ENCODE results near the gene CDC42EP5. TPM values are rescaled to one million over a fixed set of nuclear protein-coding genes. Genes with fewer than 3 reads are reported as not detected.

Gene CDC42EP5
- total RNA-seq, 1 donor from 2014 or later = not detected

- Mint-ChIP-seq H3K9me3 (ENCODE audit: unreplicated experiment) (peaks cover 11% of the 10 kb centered on the region), H3K4me1 (ENCODE audit: low read depth, unreplicated experiment) (peaks cover 20% of the 10 kb centered on the region), H3K4me3 (ENCODE audit: unreplicated experiment) (no peak overlapping the region), H3K27me3 (ENCODE audit: unreplicated experiment) (peaks cover 12% of the 10 kb centered on the region), H3K36me3 (ENCODE audit: unreplicated experiment) (no peaks in the 10 kb centered on the region), H3K27ac (ENCODE audit: unreplicated experiment) (no peak overlapping the region)
- TF ChIP-seq, protein P1, sequence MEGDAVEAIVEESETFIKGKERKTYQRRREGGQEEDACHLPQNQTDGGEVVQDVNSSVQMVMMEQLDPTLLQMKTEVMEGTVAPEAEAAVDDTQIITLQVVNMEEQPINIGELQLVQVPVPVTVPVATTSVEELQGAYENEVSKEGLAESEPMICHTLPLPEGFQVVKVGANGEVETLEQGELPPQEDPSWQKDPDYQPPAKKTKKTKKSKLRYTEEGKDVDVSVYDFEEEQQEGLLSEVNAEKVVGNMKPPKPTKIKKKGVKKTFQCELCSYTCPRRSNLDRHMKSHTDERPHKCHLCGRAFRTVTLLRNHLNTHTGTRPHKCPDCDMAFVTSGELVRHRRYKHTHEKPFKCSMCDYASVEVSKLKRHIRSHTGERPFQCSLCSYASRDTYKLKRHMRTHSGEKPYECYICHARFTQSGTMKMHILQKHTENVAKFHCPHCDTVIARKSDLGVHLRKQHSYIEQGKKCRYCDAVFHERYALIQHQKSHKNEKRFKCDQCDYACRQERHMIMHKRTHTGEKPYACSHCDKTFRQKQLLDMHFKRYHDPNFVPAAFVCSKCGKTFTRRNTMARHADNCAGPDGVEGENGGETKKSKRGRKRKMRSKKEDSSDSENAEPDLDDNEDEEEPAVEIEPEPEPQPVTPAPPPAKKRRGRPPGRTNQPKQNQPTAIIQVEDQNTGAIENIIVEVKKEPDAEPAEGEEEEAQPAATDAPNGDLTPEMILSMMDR (IDR thresholded peaks at IDR 0.05; ENCODE audit: partially characterized antibody, unreplicated experiment) = no peak
- no peak for DNase-seq
These were observed 39.4 kb downstream of the CDC42EP5 start for GRCh38 chr19:54433697-54434096.

DNA sequence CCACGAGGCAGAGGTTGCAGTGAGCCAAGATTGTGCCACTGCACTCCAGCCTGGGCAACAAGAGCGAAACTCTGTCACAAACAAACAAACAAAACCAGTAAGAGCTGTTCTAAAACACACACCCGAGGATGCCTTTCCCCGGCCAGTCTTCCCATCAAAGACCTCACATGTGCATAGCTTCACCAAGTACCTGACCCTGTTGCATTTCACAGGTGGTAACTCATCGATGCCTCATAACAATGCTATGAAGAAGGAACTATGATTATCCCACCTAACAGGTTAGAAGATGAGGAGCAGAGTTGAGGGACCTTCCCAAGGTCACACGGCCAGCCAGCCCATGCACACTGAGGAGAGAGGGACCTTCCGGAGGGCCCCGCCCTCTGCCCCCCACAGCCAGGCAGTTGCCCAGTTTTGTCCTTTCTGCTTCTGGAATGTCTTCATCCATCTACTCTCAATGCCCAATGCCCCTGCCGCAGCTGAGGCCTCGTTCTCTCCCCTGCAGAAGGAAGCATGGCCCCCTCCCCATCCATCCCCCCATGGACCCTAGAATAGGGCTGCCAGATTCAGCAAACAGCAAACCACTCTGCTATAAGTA, 40.9 kb downstream of the CDC42EP5 start:
- TF ChIP-seq, protein P1 (IDR thresholded peaks at IDR 0.05; ENCODE audit: partially characterized antibody, unreplicated experiment) = no peak
- H3K4me3 Mint-ChIP-seq (ENCODE audit: unreplicated experiment) = no peak overlapping the region
- H3K9me3 Mint-ChIP-seq (ENCODE audit: unreplicated experiment) = peaks cover 11% of the 10 kb centered on the region
- peaks cover 16% of the 10 kb centered on the region for H3K4me1 Mint-ChIP-seq (ENCODE audit: low read depth, unreplicated experiment)
- DNase-seq = no peak
- no peaks in the 10 kb centered on the region for H3K36me3 Mint-ChIP-seq (ENCODE audit: unreplicated experiment)
- no peak overlapping the region for H3K27ac Mint-ChIP-seq (ENCODE audit: unreplicated experiment)
- H3K27me3 Mint-ChIP-seq (ENCODE audit: unreplicated experiment) = peaks cover 10% of the 10 kb centered on the region

DNA sequence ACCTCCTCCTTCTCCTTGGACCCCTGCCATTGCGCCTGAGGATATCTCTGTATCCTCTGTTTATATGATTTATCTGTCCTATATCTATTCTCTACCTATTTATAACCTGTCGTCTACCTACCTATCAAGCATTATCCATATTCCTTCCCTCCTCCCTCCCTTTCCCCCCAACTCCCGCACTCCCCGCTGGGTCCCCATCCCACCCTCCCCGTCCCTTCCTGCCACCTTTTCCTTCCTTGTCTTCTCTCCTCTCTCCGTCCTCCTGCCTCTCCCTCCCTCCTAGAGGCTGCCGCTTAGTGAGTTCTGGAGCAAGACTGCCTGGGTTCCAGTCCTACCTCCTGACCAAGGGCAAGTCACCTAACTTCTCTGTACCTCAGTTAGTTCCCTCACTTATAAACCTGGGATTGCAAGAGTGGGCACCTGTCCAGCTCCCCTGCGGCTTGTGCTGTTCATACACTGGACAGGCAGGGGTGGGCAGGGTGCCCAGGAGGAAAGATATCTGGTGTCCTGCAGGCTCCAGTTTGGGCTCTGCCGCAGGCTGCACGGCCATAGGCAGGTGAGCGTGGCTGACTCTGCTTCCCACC, 41.7 kb downstream of the CDC42EP5 start:
- no peak for DNase-seq
- H3K9me3 Mint-ChIP-seq (ENCODE audit: unreplicated experiment) = peaks cover 11% of the 10 kb centered on the region
- H3K4me3 Mint-ChIP-seq (ENCODE audit: unreplicated experiment) = peak overlapping the region; percentile 59
- no peak overlapping the region for H3K27ac Mint-ChIP-seq (ENCODE audit: unreplicated experiment)
- H3K27me3 Mint-ChIP-seq (ENCODE audit: unreplicated experiment) = peaks cover 10% of the 10 kb centered on the region
- H3K36me3 Mint-ChIP-seq (ENCODE audit: unreplicated experiment) = no peaks in the 10 kb centered on the region
- H3K4me1 Mint-ChIP-seq (ENCODE audit: low read depth, unreplicated experiment) = peaks cover 11% of the 10 kb centered on the region
- TF ChIP-seq, protein P1 (IDR thresholded peaks at IDR 0.05; ENCODE audit: partially characterized antibody, unreplicated experiment) = no peak

DNA sequence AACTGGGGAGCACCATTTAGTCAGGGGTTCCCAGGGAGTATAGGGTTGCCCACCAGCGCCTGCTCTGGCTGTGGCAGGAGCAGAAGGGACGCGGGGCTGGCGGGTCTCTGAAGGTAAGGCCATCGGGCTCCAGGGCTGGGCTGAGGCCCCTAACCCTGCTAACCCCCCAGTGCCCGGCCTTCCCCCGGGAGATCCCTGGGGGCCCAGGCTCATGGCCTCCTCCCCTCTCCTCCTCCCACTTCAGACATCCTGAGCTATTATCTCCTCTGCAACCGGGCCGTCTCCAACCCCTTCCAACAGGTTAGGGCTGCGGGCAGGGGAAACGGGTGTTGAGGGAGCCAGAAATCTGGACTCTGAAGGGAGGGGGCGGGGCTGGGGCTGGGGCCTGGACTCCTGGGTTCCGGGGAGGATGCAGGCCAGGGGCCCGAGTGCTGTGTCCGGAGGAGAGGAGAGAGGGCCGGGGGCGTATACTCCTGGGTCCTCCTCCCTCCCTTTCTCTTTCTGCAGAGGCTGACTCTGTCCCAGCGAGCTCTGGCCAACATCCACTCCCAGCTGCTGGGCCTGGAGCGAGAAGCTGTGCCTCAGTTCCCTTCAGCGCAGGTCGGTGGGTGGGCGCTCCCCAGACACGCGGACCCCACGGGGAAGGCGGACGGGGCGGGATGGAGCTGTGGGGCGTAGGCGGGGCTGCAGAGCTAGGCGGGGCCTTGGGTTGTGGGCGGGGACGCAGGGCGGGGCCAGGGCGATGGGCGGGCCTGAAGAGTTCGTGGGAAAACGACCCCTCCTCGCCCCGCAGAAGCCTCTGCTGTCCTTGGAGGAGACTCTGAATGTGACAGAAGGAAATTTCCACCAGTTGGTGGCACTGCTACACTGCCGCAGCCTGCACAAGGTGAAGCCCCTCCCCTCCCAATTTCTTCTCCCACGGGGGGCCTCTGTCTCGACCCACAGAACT, 42.5 kb downstream of the CDC42EP5 start:
- Mint-ChIP-seq H3K27me3 (ENCODE audit: unreplicated experiment) (peaks cover 15% of the 10 kb centered on the region), H3K9me3 (ENCODE audit: unreplicated experiment) (peaks cover 11% of the 10 kb centered on the region), H3K27ac (ENCODE audit: unreplicated experiment) (no peak overlapping the region), H3K4me1 (ENCODE audit: low read depth, unreplicated experiment) (peaks cover 9% of the 10 kb centered on the region), H3K4me3 (ENCODE audit: unreplicated experiment) (peak overlapping the region; percentile 59), H3K36me3 (ENCODE audit: unreplicated experiment) (no peaks in the 10 kb centered on the region)
- DNase-seq = peak; percentile 86
- TF ChIP-seq, protein P1 (IDR thresholded peaks at IDR 0.05; ENCODE audit: partially characterized antibody, unreplicated experiment) = no peak
